Prostate gland (tissue), 2 donors: ENCODE data around the gene MAB21L1.

Experiments
- CTCF ChIP-seq, 4 experiments: fragments of 200-600 bp in 2 of 4; fragments of 450-650 bp in 2 of 4; sonication (generic) in 2 of 4; IDR thresholded peaks; 1 replicate in 3 of 4; 2 replicates in 1 of 4; pipeline ENCODE4 v1.5.1; 2016 to 2019; ENCODE audit warnings: antibody characterized with exemption in 4 of 4, mild to moderate bottlenecking in 2 of 4, moderate library complexity in 2 of 4
- POLR2A ChIP-seq: fragments of 450-650 bp; IDR thresholded peaks from one replicate; pipeline ENCODE4 v1.6.1; 2016; ENCODE audit warnings: antibody characterized with exemption, mild to moderate bottlenecking
- POLR2AphosphoS5 ChIP-seq: sonication (generic); formaldehyde crosslinking; IDR thresholded peaks from one replicate; pipeline ENCODE4 v1.6.1; 2017; ENCODE audit warnings: antibody characterized with exemption

GRCh38 chr13:35470671-35471661 lies 5.5 kb downstream of the MAB21L1 start:
- no peak for TF ChIP-seq POLR2A
- no peak for TF ChIP-seq CTCF (IDR thresholded peaks at IDR 0.05)
- no peak for TF ChIP-seq POLR2AphosphoS5
